Stomach (tissue), 9 donors: ENCODE data around the gene CEP250. TPM values are rescaled to one million over a fixed set of nuclear protein-coding genes. Genes with fewer than 3 reads are reported as not detected.

Source experiments
- DNase-seq, 2 donors: peaks; one replicate each; pipeline versions ENCODE4 v3.0.0 to v3.0.0-alpha.2; 2013 to 2019
- H3K27ac ChIP-seq, 5 donors: fragments of 200-600 bp in 4 of 5; sonication (generic) in 4 of 5; one replicate each; pipeline ENCODE4 v1.5.1; 2013 to 2019; ENCODE audit warnings: mild to moderate bottlenecking in 1 of 5, moderate library complexity in 1 of 5
- H3K27me3 ChIP-seq, 3 donors: fragments of 200-600 bp; sonication (generic); one replicate each; pipeline ENCODE4 v1.5.1; 2017 to 2019; ENCODE audit warnings: mixed run types in 1 of 3
- H3K36me3 ChIP-seq, 4 donors: fragments of 200-600 bp; sonication (generic); 1 replicate in 3 of 4; 2 replicates in 1 of 4; pipeline ENCODE4 v1.5.1; 2016 to 2019
- H3K4me1 ChIP-seq, 4 donors: fragments of 200-600 bp; sonication (generic); one replicate each; pipeline ENCODE4 v1.5.1; 2016 to 2019
- H3K4me3 ChIP-seq, 4 donors: fragments of 200-600 bp; sonication (generic) in 3 of 4; one replicate each; pipeline ENCODE4 v1.5.1; 2016 to 2019; ENCODE audit warnings: mild to moderate bottlenecking in 1 of 4
- H3K9me3 ChIP-seq, 4 donors: fragments of 200-600 bp; sonication (generic); one replicate each; pipeline ENCODE4 v1.5.1; 2016 to 2019
- EP300 ChIP-seq: sonication (generic); formaldehyde crosslinking; IDR thresholded peaks from one replicate; pipeline ENCODE4 v1.6.1; 2017; ENCODE audit warnings: antibody characterized with exemption
- POLR2A ChIP-seq, 4 donors: fragments of 450-650 bp; IDR thresholded peaks; one replicate each; pipeline ENCODE4 v1.6.1; 2016; ENCODE audit warnings: antibody characterized with exemption in 4 of 4, control low read depth in 2 of 4, mild to moderate bottlenecking in 1 of 4, moderate library complexity in 1 of 4
- POLR2AphosphoS5 ChIP-seq, 3 donors: sonication (generic); formaldehyde crosslinking; IDR thresholded peaks; one replicate each; pipeline ENCODE4 v1.6.1; 2016; ENCODE audit warnings: antibody characterized with exemption in 3 of 3
- WGBS, 5 donors: extraction: QIAGEN DNeasy Blood & Tissue Kit in 3 of 5; methylation state at CpG; one replicate each; pipeline versions ENCODE4 v1.1.5 to v1.1.7; 2013 to 2018; 5-methylcytosine and 5-hydroxymethylcytosine counted together
- intact Hi-C: fragments of 100-400 bp; cut with DNase I; formaldehyde crosslinking; loops from one replicate; pipeline ENCODE4 v1.15.1; 2023; ENCODE audit warnings: low total_unique reads
- polyA plus RNA-seq, 3 donors: library from polyadenylated mRNA; stranded (reverse); fragments of 200-250 nt; gene quantifications; one replicate each; pipeline ENCODE4 v1.2.3, GENCODE V29; 2013
- total RNA-seq, 5 donors: library from RNA; depleted of rRNA; stranded (reverse); fragments of >200 nt; gene quantifications; one replicate each; pipeline versions ENCODE4 v1.1.0 to v1.2.3, GENCODE V29; 2014 to 2016
- TF ChIP-seq, protein P1 (sequence below), 7 experiments: fragments of 450-650 bp in 4 of 7; fragments of 200-600 bp in 3 of 7; sonication (generic) in 3 of 7; IDR thresholded peaks; one replicate each; pipeline ENCODE4 v1.5.1; 2016 to 2019; ENCODE audit warnings: antibody characterized with exemption in 7 of 7, control low read depth in 2 of 7, mild to moderate bottlenecking in 1 of 7
- donor health status: healthy with polysubstance abuse.
- donor health status: Bipolar disorder and iron deficiency.
- donor health status: healthy.

CEP250 gene
- total and polyA plus RNA-seq, 8 donors: 2.9 to 51.3 (median 6.9) TPM

DNA sequence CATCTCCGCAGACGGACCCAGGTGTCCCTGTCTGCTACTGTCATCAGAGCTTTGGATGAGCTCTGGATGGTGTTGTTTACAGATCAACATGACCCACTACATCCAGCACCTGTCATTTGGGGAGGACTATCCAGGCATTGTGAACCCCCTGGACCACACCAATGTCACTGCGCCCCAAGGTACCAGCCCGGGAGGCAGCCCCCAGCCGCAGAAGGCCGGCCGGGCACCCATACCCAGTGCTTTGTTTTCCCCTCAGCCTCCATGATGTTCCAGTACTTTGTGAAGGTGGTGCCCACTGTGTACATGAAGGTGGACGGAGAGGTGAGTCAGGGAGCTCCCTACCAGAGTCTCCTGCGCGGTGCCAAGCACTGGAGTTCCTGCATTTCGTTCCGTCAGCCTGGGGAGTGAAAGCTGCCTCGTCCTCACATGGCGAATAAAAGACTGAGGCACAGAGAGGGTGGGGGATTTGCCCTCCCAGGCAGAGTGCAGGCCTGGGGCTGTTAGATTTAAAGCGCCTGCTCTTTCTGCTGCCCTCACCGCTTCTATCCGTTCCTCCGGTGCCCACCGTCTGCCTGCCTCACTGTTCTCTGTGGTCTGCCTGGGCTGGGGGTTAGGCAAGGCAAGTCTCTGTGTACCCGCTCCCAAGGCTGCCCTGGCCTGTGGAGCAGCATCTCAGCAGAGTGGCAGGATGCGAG lies 100.7 kb downstream of the CEP250 start:
- H3K27ac ChIP-seq: no peak overlapping the region
- TF ChIP-seq POLR2A (IDR thresholded peaks at IDR 0.05) (no peak), EP300 (no peak), POLR2AphosphoS5 (IDR thresholded peaks at IDR 0.05) (no peak)
- TF ChIP-seq, protein P1, sequence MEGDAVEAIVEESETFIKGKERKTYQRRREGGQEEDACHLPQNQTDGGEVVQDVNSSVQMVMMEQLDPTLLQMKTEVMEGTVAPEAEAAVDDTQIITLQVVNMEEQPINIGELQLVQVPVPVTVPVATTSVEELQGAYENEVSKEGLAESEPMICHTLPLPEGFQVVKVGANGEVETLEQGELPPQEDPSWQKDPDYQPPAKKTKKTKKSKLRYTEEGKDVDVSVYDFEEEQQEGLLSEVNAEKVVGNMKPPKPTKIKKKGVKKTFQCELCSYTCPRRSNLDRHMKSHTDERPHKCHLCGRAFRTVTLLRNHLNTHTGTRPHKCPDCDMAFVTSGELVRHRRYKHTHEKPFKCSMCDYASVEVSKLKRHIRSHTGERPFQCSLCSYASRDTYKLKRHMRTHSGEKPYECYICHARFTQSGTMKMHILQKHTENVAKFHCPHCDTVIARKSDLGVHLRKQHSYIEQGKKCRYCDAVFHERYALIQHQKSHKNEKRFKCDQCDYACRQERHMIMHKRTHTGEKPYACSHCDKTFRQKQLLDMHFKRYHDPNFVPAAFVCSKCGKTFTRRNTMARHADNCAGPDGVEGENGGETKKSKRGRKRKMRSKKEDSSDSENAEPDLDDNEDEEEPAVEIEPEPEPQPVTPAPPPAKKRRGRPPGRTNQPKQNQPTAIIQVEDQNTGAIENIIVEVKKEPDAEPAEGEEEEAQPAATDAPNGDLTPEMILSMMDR (IDR thresholded peaks at IDR 0.05): no peak
- no peaks in the 10 kb centered on the region for H3K4me1 ChIP-seq
- no peaks in the 10 kb centered on the region for H3K9me3 ChIP-seq
- intact Hi-C loops: no loop called here
- H3K4me3 ChIP-seq: no peak overlapping the region
- DNase-seq: no peak
- H3K27me3 ChIP-seq: no peaks in the 10 kb centered on the region
- H3K36me3 ChIP-seq: peaks cover 49 to 89% (median 84%) of the 10 kb centered on the region in 4 donors
- WGBS, 5 donors: 95 to 97% (median 96%) methylated on average over 15 to 21 of the region's 21 CpGs

DNA sequence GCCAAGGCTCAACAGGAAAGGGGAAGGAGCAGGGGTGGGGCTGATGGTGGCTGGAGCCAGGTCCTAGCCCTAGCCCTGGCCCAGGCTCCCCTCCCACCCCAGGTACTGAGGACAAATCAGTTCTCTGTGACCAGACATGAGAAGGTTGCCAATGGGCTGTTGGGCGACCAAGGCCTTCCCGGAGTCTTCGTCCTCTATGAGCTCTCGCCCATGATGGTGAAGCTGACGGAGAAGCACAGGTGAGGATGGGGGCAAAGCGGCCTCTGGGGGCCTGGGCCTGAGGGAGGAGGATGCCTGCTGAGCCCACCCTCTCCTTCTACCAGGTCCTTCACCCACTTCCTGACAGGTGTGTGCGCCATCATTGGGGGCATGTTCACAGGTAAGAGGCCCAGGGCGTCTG lies 101.5 kb downstream of the CEP250 start:
- 91 to 98% (median 96%) methylated on average over 8 of the region's 8 CpGs for WGBS, 5 donors
- H3K4me1 ChIP-seq: no peaks in the 10 kb centered on the region
- intact Hi-C loops: no loop called here
- no peak for DNase-seq
- no peaks in the 10 kb centered on the region for H3K27me3 ChIP-seq
- H3K36me3 ChIP-seq: peaks cover 44 to 84% (median 76%) of the 10 kb centered on the region in 4 donors
- TF ChIP-seq POLR2A (IDR thresholded peaks at IDR 0.05): no peak
- TF ChIP-seq, protein P1 (IDR thresholded peaks at IDR 0.05): no peak
- TF ChIP-seq EP300: no peak
- TF ChIP-seq POLR2AphosphoS5 (IDR thresholded peaks at IDR 0.05): no peak
- H3K27ac ChIP-seq: no peak overlapping the region
- H3K9me3 ChIP-seq: no peaks in the 10 kb centered on the region
- no peak overlapping the region for H3K4me3 ChIP-seq

DNA sequence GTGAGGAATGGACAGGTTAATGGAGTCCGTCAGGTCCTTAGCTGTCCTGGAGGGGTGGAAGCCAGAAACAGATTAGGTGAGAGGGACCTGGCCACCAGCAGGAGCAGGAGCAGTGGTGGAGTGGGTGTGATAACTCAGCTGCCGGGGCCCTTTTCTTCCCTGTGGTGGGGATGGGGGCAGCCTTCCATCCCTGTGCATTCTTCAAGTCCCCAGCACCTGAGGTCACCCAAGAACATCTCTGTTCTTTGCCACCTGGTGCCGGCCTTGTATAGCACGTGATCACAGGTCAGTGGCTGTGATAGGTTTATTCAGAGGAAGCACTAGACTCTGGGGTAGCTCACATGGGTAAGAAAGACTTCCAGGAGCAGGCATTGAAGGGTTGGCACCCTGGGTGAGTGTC lies 103.1 kb downstream of the CEP250 start:
- Histone ChIP-seq H3K36me3 (peaks cover 37 to 69% (median 61%) of the 10 kb centered on the region in 4 donors), H3K27me3 (no peaks in the 10 kb centered on the region), H3K4me1 (no peaks in the 10 kb centered on the region), H3K9me3 (no peaks in the 10 kb centered on the region), H3K27ac (no peak overlapping the region), H3K4me3 (no peak overlapping the region)
- TF ChIP-seq POLR2AphosphoS5 (IDR thresholded peaks at IDR 0.05): no peak
- no peak for TF ChIP-seq POLR2A (IDR thresholded peaks at IDR 0.05)
- TF ChIP-seq, protein P1 (IDR thresholded peaks at IDR 0.05): no peak
- TF ChIP-seq EP300: no peak
- 83 to 97% (median 93%) methylated on average over 4 of the region's 4 CpGs for WGBS, 5 donors
- DNase-seq: no peak
- intact Hi-C loops: no loop called here

DNA sequence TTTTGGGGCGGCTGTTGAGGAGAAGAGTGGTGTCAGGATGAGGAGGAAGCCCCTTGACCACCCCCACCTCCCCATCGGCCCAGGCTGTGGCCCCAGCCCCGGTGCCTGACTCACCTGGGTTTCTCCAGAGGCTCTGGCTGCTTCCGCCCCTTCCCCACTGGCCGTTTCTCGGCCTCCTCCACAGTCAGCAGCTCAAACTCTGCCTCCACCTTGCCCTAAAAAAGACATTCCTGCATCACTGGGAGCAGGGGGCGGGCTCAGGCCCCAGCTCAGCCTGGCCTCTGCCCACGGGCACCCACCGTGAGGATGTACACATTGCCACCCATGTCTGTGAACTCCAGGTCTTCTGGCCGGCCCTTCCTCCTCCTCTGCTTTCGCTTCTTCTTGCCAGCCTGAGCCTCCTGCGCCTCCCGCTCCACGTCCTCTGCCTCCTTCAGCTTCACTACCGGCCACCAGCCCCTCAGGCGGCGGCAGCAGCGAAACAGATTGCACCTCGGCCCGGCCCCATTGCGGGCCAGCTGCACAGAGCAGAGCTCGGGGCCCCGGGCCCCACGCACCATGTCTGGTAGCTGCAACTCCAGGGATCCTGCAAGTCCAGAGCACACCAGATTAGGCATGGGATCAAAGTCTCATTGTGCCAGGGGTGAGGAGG lies 103.8 kb downstream of the CEP250 start:
- intact Hi-C loops: no loop called here
- no peak for DNase-seq
- Histone ChIP-seq H3K27me3 (no peaks in the 10 kb centered on the region), H3K27ac (no peak overlapping the region), H3K4me3 (no peak overlapping the region), H3K4me1 (no peaks in the 10 kb centered on the region), H3K36me3 (peaks cover 31 to 67% (median 57%) of the 10 kb centered on the region in 4 donors), H3K9me3 (no peaks in the 10 kb centered on the region)
- TF ChIP-seq, protein P1 (IDR thresholded peaks at IDR 0.05): no peak
- TF ChIP-seq POLR2A (IDR thresholded peaks at IDR 0.05): no peak
- TF ChIP-seq EP300: no peak
- TF ChIP-seq POLR2AphosphoS5 (IDR thresholded peaks at IDR 0.05): no peak
- WGBS, 5 donors: 85 to 92% (median 91%) methylated on average over 19 to 24 of the region's 24 CpGs
